MCF 10A (cell line): ENCODE results near the gene RNU4-1. TPM values are rescaled to one million over a fixed set of nuclear protein-coding genes. Genes with fewer than 3 reads are reported as not detected.
"Not testable (repeated sequence)": the region's sequence is repeated elsewhere in the genome, so short reads cannot be mapped to it uniquely, and the experiment has no call there.

Experiments
- BruUV-seq: library from RNA; stranded (reverse); fragments of 400-500 nt; replicated peaks from 2 replicates; lab custom pipeline; 2021; lab: Mats Ljungman, UMichigan
- CTCF ChIA-PET: fragments of 300-600 bp; sonication (Branson Sonifier 250); formaldehyde crosslinking; extraction: SDS; loops from one replicate; lab custom pipeline; 2021; ENCODE audit warnings: antibody characterized with exemption, inconsistent platforms; lab: Yijun Ruan, JAX
- POLR2A ChIA-PET: fragments of 300-600, 350-650 bp; sonication (Branson Sonifier 250); formaldehyde crosslinking; extraction: SDS; loops from one replicate; lab custom pipeline; 2020; ENCODE audit warnings: antibody characterized with exemption, inconsistent platforms; lab: Yijun Ruan, JAX
- DNase-seq: peaks from one replicate; pipeline ENCODE4 v3.0.0-alpha.2; 2018; ENCODE audit not compliant: unreplicated experiment
- H3K27ac Mint-ChIP-seq: one replicate; pipeline ENCODE4 v1.8.0; 2022; ENCODE audit warnings: mild to moderate bottlenecking, low read depth, mixed read lengths; ENCODE audit not compliant: unreplicated experiment
- H3K27me3 Mint-ChIP-seq: one replicate; pipeline ENCODE4 v1.8.0; 2022; ENCODE audit warnings: mixed read lengths; ENCODE audit not compliant: insufficient read depth, unreplicated experiment
- H3K36me3 Mint-ChIP-seq: one replicate; pipeline ENCODE4 v1.8.0; 2022; ENCODE audit warnings: mild to moderate bottlenecking, moderate library complexity, mixed read lengths; ENCODE audit not compliant: insufficient read depth, unreplicated experiment
- H3K4me1 Mint-ChIP-seq: one replicate; pipeline ENCODE4 v1.8.0; 2022; ENCODE audit warnings: mixed read lengths; ENCODE audit not compliant: insufficient read depth, unreplicated experiment
- H3K4me3 Mint-ChIP-seq: one replicate; pipeline ENCODE4 v1.8.0; 2022; ENCODE audit warnings: mild to moderate bottlenecking, moderate library complexity, mixed read lengths; ENCODE audit not compliant: unreplicated experiment
- H3K9me3 Mint-ChIP-seq: one replicate; pipeline ENCODE4 v1.8.0; 2022; ENCODE audit warnings: mixed read lengths; ENCODE audit not compliant: unreplicated experiment
- CTCF ChIP-seq: fragments of 200-600 bp; IDR thresholded peaks from one replicate; pipeline ENCODE4 v1.8.0; 2022; ENCODE audit warnings: antibody characterized with exemption, mild to moderate bottlenecking; ENCODE audit not compliant: unreplicated experiment
- intact Hi-C: fragments of 100-400 bp; cut with micrococcal nuclease; formaldehyde crosslinking; loops from 2 replicates; pipeline ENCODE4 v1.14.1; 2022
- total RNA-seq: library from RNA; stranded (reverse); gene quantifications from 2 replicates; pipeline ENCODE4 v1.2.3, GENCODE V29; 2022

The RNU4-1 gene
- total RNA-seq, 1 experiment from 2014 or later = 1,764 TPM

GRCh38 chr12:120252071-120252906 lies 40.7 kb downstream of the RNU4-1 start:
- peak overlapping the region; percentile 35 for H3K4me3 Mint-ChIP-seq
- no peak overlapping the region for H3K27ac Mint-ChIP-seq
- ChIA-PET CTCF (interaction anchor here (1.3 to 24.9 kb wide), 3 partner anchors 14 to 23 kb away, joined by 4 to 336 read pairs (median 71); partner anchors contain the start of gene PXN), POLR2A (interaction anchor here (0.6 to 21.6 kb wide), 6 partner anchors 9 to 141 kb away, joined by 3 to 511 read pairs (median 50); partner anchors contain the start of genes PXN and RPLP0)
- intact Hi-C loops = no loop called here
- peaks cover 26% of the 10 kb centered on the region for H3K36me3 Mint-ChIP-seq
- DNase-seq = no peak
- H3K4me1 Mint-ChIP-seq = peaks cover 70% of the 10 kb centered on the region
- TF ChIP-seq CTCF = no peak
- no TSS peak for BruUV-seq
- no peaks in the 10 kb centered on the region for H3K9me3 Mint-ChIP-seq
- H3K27me3 Mint-ChIP-seq = no peaks in the 10 kb centered on the region

- DNase-seq, H3K27me3 Mint-ChIP-seq, H3K27ac Mint-ChIP-seq, H3K9me3 Mint-ChIP-seq, intact Hi-C loops, BruUV-seq: not testable (repeated sequence)
- CTCF ChIA-PET = interaction anchor here (4.8 to 24.9 kb wide), 4 partner anchors 12 to 23 kb away, joined by 49 to 336 read pairs (median 73); partner anchors contain the start of gene PXN
- H3K4me3 Mint-ChIP-seq = peak overlapping the region; percentile 35
- H3K4me1 Mint-ChIP-seq = peaks cover 67% of the 10 kb centered on the region
- POLR2A ChIA-PET = interaction anchor here (0.7 to 21.6 kb wide), 7 partner anchors 9 to 140 kb away, joined by 3 to 511 read pairs (median 11); partner anchors contain the start of genes PXN, RNU4-2 and RPLP0
- peaks cover 26% of the 10 kb centered on the region for H3K36me3 Mint-ChIP-seq
Observed at GRCh38 chr12:120251364-120252070, 41.5 kb downstream of the RNU4-1 start.

GRCh38 chr12:120249875-120250795 lies 42.9 kb downstream of the RNU4-1 start:
- ChIA-PET CTCF (interaction anchor here (3.8 to 24.9 kb wide), 4 partner anchors 8 to 21 kb away, joined by 27 to 336 read pairs (median 62); partner anchors contain the start of gene PXN), POLR2A (interaction anchor here (1.4 to 21.6 kb wide), 8 partner anchors 11 to 51 kb away, joined by 4 to 511 read pairs (median 48); partner anchors contain the start of genes PXN, RNU4-1, RNU4-2 and RPLP0)
- Mint-ChIP-seq H3K4me3 (no peak overlapping the region), H3K4me1 (peaks cover 62% of the 10 kb centered on the region), H3K27ac (peak overlapping the region; percentile 81), H3K9me3 (no peaks in the 10 kb centered on the region), H3K36me3 (peaks cover 30% of the 10 kb centered on the region), H3K27me3 (no peaks in the 10 kb centered on the region)
- no peak for TF ChIP-seq CTCF
- DNase-seq = no peak
- no TSS peak for BruUV-seq
- intact Hi-C loops = no loop called here
